Common myeloid progenitor, CD34-positive (primary cell): ENCODE data around the gene RBKS. TPM values are rescaled to one million over a fixed set of nuclear protein-coding genes. Genes with fewer than 3 reads are reported as not detected.

Source experiments
- CTCF ChIA-PET: fragments of 350-600 bp; sonication (Branson Sonifier 250); formaldehyde crosslinking; loops from one replicate; lab custom pipeline; 2021; ENCODE audit warnings: antibody characterized with exemption; lab: Charles Lee
- POLR2A ChIA-PET: fragments of 350-600 bp; sonication (Branson Sonifier 250); formaldehyde crosslinking; loops from one replicate; lab custom pipeline; 2021; ENCODE audit warnings: antibody characterized with exemption; lab: Charles Lee
- DNase-seq, 3 donors: peaks; one replicate each; pipeline versions ENCODE4 v3.0.0 to v3.0.0-alpha.2; 2013
- H3K27ac ChIP-seq, 2 experiments: 1 replicate in 1 of 2; 2 replicates in 1 of 2; pipeline ENCODE4 v1.7.0; 2013; ENCODE audit warnings: inconsistent platforms in 2 of 2, low read length in 2 of 2, mild to moderate bottlenecking in 2 of 2, low read depth in 1 of 2, moderate library complexity in 1 of 2; ENCODE audit not compliant: severe bottlenecking in 2 of 2, insufficient read depth in 1 of 2, poor library complexity in 1 of 2
- H3K27me3 ChIP-seq, 5 experiments: replicated peaks in 2 of 5; 1 replicate in 3 of 5; 2 replicates in 2 of 5; pipeline versions ENCODE4 v1.6.1 to v1.7.0; 2013; ENCODE audit warnings: low read length in 4 of 5, mild to moderate bottlenecking in 2 of 5, moderate library complexity in 2 of 5, inconsistent platforms in 1 of 5; ENCODE audit not compliant: insufficient read depth in 5 of 5, control insufficient read depth in 4 of 5
- H3K36me3 ChIP-seq, 4 experiments: 1 replicate in 2 of 4; 2 replicates in 2 of 4; pipeline versions ENCODE4 v1.6.1 to v1.7.0; 2013; ENCODE audit warnings: low read length in 3 of 4, control low read depth in 1 of 4, mild to moderate bottlenecking in 1 of 4; ENCODE audit not compliant: control insufficient read depth in 4 of 4, insufficient read depth in 4 of 4
- H3K4me1 ChIP-seq, 4 experiments: 1 replicate in 3 of 4; 2 replicates in 1 of 4; pipeline versions ENCODE4 v1.6.1 to v1.7.1; 2013; ENCODE audit warnings: low read length in 3 of 4, mild to moderate bottlenecking in 3 of 4, control low read depth in 1 of 4, inconsistent platforms in 1 of 4, moderate library complexity in 1 of 4; ENCODE audit not compliant: control insufficient read depth in 4 of 4, insufficient read depth in 4 of 4; ENCODE audit errors: control extremely low read depth in 1 of 4
- H3K4me3 ChIP-seq, 7 experiments: 1 replicate in 4 of 7; 2 replicates in 3 of 7; pipeline versions ENCODE4 v1.5.1 to v1.7.0; 2013; ENCODE audit warnings: mild to moderate bottlenecking in 7 of 7, low read length in 6 of 7, moderate library complexity in 6 of 7, inconsistent platforms in 2 of 7, low read depth in 2 of 7, control low read depth in 1 of 7; ENCODE audit not compliant: insufficient read depth in 4 of 7, control insufficient read depth in 1 of 7; ENCODE audit errors: extremely low read depth in 1 of 7
- H3K9me3 ChIP-seq, 5 experiments: 1 replicate in 4 of 5; 2 replicates in 1 of 5; pipeline versions ENCODE4 v1.6.1 to v1.7.1; 2013; ENCODE audit warnings: low read length in 4 of 5, mild to moderate bottlenecking in 2 of 5, inconsistent platforms in 1 of 5, low read depth in 1 of 5, moderate library complexity in 1 of 5; ENCODE audit not compliant: control insufficient read depth in 4 of 5, insufficient read depth in 2 of 5; ENCODE audit errors: control extremely low read depth in 1 of 5
- WGBS: methylation state at CpG from one replicate; pipeline ENCODE4 v1.1.5; 2013; ENCODE audit not compliant: insufficient coverage; 5-methylcytosine and 5-hydroxymethylcytosine counted together
- polyA plus RNA-seq: library from polyadenylated mRNA; unstranded; fragments of 120-200 nt; gene quantifications from one replicate; pipeline ENCODE4 v1.2.1, GENCODE V29; 2013

Gene RBKS
- polyA plus RNA-seq, result 3.0 TPM

GRCh38 chr2:27890146-27890923 is at the start of gene RBKS, which contains the start of gene BABAM2:
TSS of gene RBKS (minus strand) at chr2:27890387. CDS start at chr2:27890345, 42 bp downstream.
TSS of gene BABAM2 (plus strand) at chr2:27890729. CDS start at chr2:27894557, 3,828 bp downstream.
- Histone ChIP-seq H3K36me3 (peaks cover 0 to 3% (median 0%) of the 10 kb centered on the region in 4 experiments), H3K4me1 (peaks cover 6 to 36% (median 27%) of the 10 kb centered on the region in 4 experiments), H3K27ac (peak within 1 kb of the TSS; percentile 97 to 99), H3K27me3 (no peaks in the 10 kb centered on the region), H3K4me3 (peak within 1 kb of the TSS; percentile 66 to 92 (median 82)), H3K9me3 (no peaks in the 10 kb centered on the region)
- ChIA-PET POLR2A (interaction anchor here (0.7 to 1.6 kb wide), 5 partner anchors 28 to 520 kb away, joined by 3 to 8 read pairs (median 3); no protein-coding TSS in a partner anchor), CTCF (interaction anchor here (0.6 to 1.5 kb wide), 3 partner anchors 19 to 458 kb away, joined by 3 to 4 read pairs (median 4); no protein-coding TSS in a partner anchor)
- under 1% methylated on average over 75 of the region's 79 CpGs for WGBS
- DNase-seq, result peak; percentile 89 to 95 (median 93)

DNA sequence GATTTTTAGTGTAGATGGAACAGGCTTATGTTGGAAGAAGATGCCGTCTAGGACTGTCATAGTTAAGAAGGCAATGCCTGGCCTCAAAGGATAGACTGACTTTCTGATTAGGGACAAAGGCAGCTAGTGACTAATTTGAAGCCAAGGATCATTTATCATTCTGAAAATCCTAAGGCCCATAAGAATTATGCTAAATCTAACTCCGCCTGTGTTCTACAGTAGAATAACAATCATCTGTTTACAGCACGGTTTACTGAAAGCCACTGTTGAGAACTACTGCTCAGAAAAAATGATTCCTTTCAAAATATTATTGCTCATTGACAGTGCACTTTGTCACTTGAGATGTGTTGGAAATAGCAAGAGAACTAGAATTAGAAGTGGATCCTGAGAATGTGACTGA is 44.8 kb upstream of the RBKS start:
- Histone ChIP-seq H3K36me3 (peaks cover 0 to 10% (median 6%) of the 10 kb centered on the region in 4 experiments), H3K27ac (no peak overlapping the region), H3K9me3 (no peaks in the 10 kb centered on the region), H3K4me1 (peaks cover 0 to 12% (median 5%) of the 10 kb centered on the region in 4 experiments), H3K27me3 (no peaks in the 10 kb centered on the region), H3K4me3 (no peak overlapping the region)
- 93% methylated on average over 2 of the region's 3 CpGs for WGBS
- POLR2A ChIA-PET, result no interaction called here
- CTCF ChIA-PET, result no interaction called here
- no peak for DNase-seq

DNA sequence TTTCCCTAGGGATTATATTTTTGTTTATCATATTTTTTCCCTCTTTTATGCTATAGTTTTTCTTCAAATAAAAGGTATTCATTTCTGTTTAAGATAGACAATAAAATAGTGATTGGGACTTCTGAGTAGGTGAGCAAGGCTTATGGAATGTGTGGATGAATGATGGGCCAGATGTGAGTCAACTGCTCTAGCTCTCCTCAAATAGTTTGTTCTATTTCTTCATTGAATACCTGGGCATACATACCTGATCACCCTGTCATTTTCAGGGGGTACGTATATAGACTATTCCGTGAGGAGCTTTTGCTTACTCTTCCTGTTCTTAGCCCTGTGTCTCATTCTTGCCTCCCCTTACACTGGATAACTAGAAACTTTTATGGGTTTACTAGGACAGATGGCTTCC is 42.2 kb upstream of the RBKS start:
- peaks cover 0 to 24% (median 9%) of the 10 kb centered on the region in 4 experiments for H3K4me1 ChIP-seq
- no peak for DNase-seq
- H3K27me3 ChIP-seq, result no peaks in the 10 kb centered on the region
- H3K27ac ChIP-seq, result no peak overlapping the region
- peaks cover 0 to 12% (median 7%) of the 10 kb centered on the region in 4 experiments for H3K36me3 ChIP-seq
- no peaks in the 10 kb centered on the region for H3K9me3 ChIP-seq
- WGBS, result 100% methylated on average over 2 of the region's 2 CpGs
- ChIA-PET CTCF (no interaction called here), POLR2A (no interaction called here)
- no peak overlapping the region for H3K4me3 ChIP-seq

DNA sequence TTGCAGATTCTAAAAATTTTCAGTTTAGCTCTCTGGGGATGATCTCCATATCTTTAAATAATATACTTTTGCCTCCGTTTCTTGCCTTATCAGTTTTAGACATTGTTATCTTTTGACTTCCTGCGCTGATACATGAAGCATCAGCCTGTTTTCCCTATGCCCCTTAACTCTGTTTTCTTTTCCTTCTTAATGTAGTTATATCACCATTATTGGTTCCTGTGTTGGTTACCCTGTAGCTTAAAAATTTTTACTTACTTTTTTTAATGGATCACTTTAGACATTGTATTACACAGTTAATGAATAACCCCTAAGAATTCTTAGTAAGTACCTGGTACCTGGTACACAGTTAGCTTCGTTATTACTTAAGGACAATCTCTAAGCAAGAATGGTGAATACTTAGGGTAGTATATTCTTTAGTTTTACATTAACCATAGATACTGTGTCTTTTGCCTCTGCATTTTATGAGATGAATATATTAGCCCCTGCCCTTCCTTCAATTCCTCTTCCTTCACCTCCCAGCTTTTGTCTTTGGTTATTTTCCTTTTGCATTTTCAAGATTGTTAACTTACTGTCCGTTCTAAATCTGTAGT is 41.3 kb upstream of the RBKS start:
- H3K4me1 ChIP-seq, result peaks cover 0 to 20% (median 7%) of the 10 kb centered on the region in 4 experiments
- H3K36me3 ChIP-seq, result peaks cover 0 to 12% (median 7%) of the 10 kb centered on the region in 4 experiments
- no peaks in the 10 kb centered on the region for H3K27me3 ChIP-seq
- no peaks in the 10 kb centered on the region for H3K9me3 ChIP-seq
- ChIA-PET POLR2A (no interaction called here), CTCF (no interaction called here)
- H3K27ac ChIP-seq, result no peak overlapping the region
- WGBS, result 100% methylated on average over 1 of the region's 4 CpGs
- H3K4me3 ChIP-seq, result no peak overlapping the region
- DNase-seq, result no peak

DNA sequence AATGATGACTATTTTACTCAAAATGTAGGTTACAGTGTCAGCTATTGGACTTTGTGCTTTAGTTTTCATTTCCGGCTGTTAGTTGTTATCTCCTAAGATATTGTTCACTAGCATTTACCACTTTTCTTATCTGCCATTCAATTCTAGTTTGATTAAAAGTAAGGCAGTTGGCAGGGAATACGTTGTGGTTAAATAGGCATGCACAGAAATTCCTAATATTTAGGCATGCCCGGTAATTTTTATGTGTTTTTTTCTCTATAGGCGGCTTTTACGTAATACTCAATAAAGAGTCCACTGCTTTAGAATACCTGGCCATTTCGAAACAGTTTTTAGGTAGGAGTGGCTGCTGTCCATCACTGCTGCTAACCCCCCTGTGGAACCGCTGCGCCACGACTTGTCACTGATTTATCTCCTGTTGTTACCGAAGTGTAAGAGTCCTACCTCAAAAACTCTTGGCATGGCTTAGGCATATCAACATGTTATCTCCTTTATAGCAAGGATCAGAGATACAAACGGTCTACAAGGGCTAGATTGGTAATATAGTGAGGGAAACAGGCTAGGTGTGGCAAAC is 39.8 kb upstream of the RBKS start:
- ChIA-PET CTCF (no interaction called here), POLR2A (no interaction called here)
- Histone ChIP-seq H3K27ac (peak overlapping the region; percentile 25 to 54), H3K9me3 (no peaks in the 10 kb centered on the region), H3K36me3 (peaks cover 0 to 16% (median 7%) of the 10 kb centered on the region in 4 experiments), H3K27me3 (no peaks in the 10 kb centered on the region), H3K4me1 (peaks cover 0 to 28% (median 14%) of the 10 kb centered on the region in 4 experiments), H3K4me3 (no peak overlapping the region)
- WGBS, result 55% methylated on average over 6 of the region's 11 CpGs
- peak in 1 of 3 donors; percentile 44 for DNase-seq

- peak in 2 of 3 donors; percentile 46 to 64 for DNase-seq
- 88% methylated on average over 4 of the region's 4 CpGs for WGBS
- POLR2A ChIA-PET, result no interaction called here
These were observed 35.7 kb upstream of the RBKS start for GRCh38 chr2:27925766-27926472.

More at GRCh38 chr2:27925766-27926472, 35.7 kb upstream of the RBKS start:
- peaks cover 4 to 31% (median 15%) of the 10 kb centered on the region in 4 experiments for H3K4me1 ChIP-seq
- H3K27me3 ChIP-seq, result no peaks in the 10 kb centered on the region
- CTCF ChIA-PET, result interaction anchor here (1.0 to 1.3 kb wide), 2 partner anchors 57 to 77 kb away, joined by 3 read pairs; no protein-coding TSS in a partner anchor
- H3K36me3 ChIP-seq, result peaks cover 0 to 13% (median 5%) of the 10 kb centered on the region in 4 experiments
- H3K27ac ChIP-seq, result no peak overlapping the region
- H3K4me3 ChIP-seq, result no peak overlapping the region
- no peaks in the 10 kb centered on the region for H3K9me3 ChIP-seq
